HG03280 (cell line): ENCODE measurements around the gene SLC22A1.
"Not testable (repeated sequence)": the region's sequence is repeated elsewhere in the genome, so short reads cannot be mapped to it uniquely, and the experiment has no call there.

ENCODE experiments used
- ATAC-seq: cut with Tn5 transposase; IDR thresholded peaks from one replicate; pipeline ENCODE4 v1.9.1; 2021; ENCODE audit warnings: mild to moderate bottlenecking, moderate library complexity; ENCODE audit not compliant: unreplicated experiment

SLC22A1 gene

DNA sequence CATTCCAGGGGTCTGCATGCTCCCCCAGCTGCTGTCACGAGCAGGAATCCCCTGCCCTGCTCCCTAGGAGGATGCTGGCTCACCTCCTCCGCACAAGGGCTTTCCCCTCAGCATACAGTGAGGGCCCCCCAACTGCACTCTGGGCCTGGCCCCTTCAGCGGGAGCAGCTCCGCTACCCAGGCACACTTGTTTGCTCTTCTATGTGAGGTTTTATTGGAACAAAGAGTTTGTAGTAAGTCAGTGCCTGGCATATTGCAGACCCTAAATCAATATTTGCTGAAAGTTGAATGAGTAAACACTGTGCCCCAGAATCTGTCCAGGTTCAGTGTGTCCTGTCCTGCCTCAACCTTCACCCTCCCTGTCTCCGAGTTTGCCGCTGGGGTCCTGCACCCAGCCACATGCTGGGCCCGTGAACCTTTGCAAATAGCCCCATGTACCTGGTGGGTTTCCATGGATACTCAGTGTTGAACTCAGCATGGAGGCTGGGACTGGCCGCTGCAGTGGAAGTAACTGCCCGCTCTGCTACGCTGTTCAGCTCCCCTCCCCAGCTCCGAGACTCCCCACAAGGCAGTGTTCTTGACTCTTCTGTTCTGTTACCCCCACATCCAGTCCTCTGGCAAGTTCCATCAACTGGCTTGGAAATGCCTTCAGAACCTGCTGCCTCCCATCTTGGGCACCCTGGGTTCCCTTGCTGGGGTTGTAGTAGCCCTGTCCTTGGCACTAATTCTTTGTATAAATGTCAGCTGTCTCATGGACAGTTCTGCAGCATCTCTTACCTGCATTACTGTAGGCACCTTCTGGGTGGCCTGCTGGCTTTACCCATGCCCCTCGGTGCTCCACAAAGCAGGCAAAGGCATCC is 15.7 kb downstream of the SLC22A1 start:
- no peak for ATAC-seq

DNA sequence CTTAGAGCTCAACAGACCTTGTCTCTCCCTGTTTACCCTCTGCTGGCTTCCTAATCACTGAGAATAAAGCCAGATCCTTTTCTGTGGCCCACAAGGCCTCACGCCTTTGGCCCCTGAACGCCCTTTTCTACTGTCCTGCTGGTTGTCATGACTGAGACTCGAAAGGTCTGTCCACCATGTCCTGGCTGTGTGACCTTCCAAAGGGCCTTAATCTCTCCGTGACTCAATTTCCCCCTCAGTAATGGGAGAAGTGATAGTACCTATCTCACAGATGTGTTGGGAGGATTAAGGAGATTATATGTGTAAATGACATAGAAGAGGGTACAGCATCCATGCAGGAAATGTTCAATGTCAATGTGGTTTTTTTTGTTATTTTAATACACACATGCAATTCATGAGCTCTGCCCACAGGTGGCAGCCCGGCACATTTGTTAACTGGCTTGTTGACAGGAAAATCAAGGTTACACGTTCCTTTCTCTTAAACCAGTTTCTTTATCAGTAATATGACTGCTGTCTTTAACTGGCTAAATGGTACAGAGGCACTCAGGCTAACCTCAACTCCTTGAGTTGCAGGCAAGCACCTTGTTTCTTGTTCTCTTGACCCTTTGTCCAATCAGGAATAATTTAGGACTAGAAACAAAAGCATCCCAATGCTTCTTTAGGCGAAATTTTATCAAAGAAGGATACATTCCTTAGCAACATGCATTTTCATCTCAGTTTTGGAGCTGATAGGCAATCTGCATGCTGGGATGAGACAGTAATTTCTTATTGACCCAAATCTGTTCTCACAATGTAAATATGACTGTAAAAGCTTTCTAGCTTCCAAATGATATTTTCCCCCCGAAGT is 16.6 kb downstream of the SLC22A1 start:
- peak; percentile 51 for ATAC-seq

- no peak for ATAC-seq
Measured at GRCh38 chr6:160138839-160139419, 17.3 kb downstream of the SLC22A1 start.

DNA sequence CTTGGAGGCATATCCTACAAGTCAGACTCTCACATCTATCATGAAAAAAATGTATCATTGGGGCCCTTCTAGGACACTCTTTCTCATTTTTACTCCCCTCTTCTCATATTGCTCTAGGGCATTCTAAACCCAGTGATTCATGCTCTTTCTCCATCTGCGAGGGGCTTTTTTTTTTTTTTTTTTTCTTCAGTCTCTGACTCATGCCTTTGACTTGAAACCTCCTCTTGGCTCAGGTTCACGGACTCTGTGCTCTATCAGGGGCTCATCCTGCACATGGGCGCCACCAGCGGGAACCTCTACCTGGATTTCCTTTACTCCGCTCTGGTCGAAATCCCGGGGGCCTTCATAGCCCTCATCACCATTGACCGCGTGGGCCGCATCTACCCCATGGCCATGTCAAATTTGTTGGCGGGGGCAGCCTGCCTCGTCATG is 17.8 kb downstream of the SLC22A1 start:
- ATAC-seq, result no peak

DNA sequence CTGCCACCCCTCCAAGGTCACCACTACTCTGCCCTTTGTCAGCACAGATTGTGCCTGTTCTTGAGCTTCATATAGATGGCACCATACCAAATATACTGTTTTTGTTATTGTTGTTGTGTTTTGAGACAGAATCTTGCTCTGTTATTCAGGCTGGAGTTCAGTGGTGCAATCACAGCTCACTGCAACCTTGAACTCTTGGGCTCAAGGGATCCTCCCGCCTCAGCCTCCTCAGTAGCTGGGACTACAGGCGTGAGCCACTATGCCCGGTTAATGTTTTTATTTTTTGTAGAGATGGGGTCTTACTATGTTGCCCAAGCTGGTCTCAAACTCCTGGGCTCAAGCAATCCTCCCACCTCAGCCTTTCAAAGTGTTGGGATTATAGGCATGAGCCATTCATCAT is 18.9 kb downstream of the SLC22A1 start:
- ATAC-seq, result not testable (repeated sequence)

GRCh38 chr6:160141001-160141726 is 19.5 kb downstream of the SLC22A1 start:
- no peak for ATAC-seq

GRCh38 chr6:160142115-160142715 is 20.6 kb downstream of the SLC22A1 start:
- no peak for ATAC-seq

- ATAC-seq, result no peak
Measured at GRCh38 chr6:160146454-160147145, 25.0 kb downstream of the SLC22A1 start.

DNA sequence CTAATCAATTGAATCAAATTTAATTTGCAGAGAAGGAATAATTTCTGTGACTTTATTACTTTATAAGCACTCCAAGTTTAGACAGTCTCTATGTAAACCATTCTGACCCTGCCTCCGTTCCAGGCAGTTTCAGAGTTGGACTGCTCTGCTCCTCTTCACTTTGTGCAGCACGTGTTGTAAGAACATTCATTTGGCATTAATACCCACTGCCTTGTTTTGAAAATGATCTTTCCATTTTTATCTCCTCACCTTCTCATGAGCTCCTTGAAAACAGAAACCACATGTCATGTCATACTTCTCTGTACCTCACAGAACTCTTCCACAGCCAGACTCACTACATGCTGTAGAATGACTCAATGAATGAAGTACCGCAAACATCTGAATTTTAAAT is 25.5 kb downstream of the SLC22A1 start:
- ATAC-seq, result no peak

DNA sequence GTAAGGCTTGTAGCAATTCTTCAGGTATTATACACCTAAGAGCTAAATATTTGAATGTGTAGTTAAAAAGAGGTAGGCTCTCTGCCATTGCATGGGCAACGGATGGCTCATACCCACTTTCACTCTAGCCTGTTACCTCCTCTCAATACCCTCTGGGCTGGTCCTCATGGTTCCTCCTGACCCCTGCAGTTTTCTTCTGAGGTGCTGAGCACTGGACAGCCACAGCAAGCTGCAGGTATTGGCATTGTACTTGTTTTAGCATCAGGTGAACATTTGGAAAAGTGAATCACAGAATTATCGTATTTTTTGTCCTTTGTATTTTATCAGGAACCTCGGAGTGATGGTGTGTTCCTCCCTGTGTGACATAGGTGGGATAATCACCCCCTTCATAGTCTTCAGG is 32.9 kb downstream of the SLC22A1 start:
- no peak for ATAC-seq

- no peak for ATAC-seq
Measured at GRCh38 chr6:160156842-160157241, 35.2 kb downstream of the SLC22A1 start.

DNA sequence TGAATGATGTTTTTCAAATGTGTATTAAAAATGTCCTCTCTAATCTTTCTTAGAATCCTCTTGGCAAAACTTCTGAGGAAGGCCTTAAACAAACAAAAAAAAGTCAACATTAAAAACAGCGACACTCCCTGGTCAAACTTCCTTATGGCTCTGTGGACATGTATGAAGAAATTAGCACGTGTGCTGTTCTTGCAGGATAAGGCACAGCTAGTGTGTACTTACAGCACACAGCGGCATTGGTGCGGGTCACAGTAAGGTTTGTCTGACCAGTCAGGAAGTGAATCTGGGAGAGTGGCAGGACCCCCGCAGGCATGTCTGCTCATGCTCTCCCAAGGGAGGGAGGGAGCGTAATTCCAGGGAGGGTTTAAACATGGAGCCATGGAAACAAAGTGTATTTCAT is 38.8 kb downstream of the SLC22A1 start:
- ATAC-seq, result no peak

DNA sequence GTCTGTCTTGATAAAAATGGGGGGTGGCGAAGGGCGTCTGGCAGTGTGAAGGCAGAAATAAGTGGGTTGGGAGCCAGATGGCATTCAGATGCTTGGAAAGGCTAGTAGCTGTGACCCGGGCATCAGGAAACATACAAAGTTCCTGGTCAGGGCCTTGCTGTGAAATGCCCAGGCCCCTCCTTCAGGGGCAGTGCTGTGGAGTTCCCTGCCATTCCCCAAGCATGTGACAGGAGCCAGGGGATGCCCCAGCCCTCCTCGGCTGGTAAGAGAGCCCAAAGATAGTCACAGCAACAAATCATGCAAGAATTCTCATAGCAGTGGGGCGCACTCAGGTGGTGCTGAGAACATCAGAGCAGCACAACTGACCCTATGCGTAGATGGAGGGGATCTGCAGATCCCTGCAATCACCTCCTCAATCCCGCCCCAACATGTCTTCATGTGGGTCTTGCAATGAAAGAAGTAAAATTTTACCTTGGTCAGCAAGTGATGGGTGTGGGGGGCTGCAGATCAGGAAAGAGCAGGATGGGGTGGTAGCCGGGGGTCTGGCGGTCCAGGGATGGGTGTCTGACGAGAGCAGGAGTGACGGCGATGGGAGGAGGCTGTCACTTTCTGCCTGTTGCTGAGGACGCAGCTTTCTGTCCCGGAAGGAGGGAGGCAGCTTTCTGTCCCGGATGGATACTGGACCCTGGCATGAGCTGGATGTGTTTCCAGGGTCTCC is 39.5 kb downstream of the SLC22A1 start:
- ATAC-seq, result no peak

DNA sequence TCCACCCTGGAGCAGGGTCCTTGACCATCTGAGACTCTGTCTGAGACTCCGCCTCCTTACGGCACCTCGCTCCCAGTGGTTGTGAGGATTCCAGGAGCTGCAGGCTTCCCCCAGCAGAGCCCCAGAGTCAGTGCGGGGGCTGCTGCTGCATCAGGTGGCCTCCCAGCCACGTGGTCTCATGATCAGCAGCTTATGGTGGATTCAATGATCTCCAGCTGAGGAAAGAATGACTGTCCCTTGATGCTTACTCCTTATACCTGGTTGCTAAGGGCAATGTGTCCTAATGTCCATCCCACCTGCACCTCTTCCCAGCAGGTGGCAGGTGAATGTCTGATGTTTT is 40.0 kb downstream of the SLC22A1 start:
- ATAC-seq, result no peak

DNA sequence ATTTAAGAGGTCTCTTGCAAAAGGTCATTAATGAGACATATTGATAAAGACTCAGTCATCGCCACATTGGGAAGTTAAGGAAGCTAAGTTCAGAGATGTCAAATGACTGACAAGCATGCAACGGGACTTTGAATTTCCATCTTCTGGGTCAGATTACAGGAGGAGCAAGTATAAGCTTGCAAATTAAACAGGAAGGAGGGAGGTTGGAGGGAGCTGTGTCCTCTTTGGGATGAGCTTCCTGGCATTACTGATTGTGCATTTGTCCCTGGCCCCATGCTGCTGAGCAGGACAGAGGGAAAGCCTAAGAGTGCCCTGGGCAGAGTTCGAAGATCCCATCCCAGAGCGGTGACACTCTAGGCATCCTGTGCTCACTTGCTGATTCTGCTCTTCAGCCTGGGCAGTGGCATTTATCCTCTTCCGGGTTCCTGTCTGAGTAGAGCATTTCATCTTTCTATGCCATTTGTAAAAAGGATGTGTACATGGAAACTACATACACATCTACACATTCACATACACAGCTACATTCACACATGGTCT is 40.5 kb downstream of the SLC22A1 start:
- ATAC-seq, result no peak

DNA sequence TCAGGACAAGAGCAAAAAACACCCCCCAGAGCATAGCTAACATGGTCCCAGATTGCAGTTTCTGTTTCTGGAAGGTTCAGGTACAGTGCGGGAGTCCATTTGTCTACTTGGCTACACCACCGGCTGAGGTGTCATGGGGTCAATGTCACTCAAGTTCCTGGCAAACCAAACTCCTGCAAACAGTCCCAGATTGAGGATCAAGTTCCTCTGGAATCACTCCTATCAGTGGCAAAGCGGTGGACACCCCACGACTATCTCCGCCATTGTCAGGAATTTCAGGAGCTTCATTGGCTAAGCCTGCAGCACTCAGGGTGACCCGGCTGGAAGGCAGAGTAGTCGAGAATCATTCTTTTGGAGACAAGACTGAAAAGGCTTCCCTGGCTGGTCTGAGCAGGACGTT is 41.8 kb downstream of the SLC22A1 start:
- ATAC-seq, result no peak

GRCh38 chr6:160163912-160164311 is 42.3 kb downstream of the SLC22A1 start:
- no peak for ATAC-seq

DNA sequence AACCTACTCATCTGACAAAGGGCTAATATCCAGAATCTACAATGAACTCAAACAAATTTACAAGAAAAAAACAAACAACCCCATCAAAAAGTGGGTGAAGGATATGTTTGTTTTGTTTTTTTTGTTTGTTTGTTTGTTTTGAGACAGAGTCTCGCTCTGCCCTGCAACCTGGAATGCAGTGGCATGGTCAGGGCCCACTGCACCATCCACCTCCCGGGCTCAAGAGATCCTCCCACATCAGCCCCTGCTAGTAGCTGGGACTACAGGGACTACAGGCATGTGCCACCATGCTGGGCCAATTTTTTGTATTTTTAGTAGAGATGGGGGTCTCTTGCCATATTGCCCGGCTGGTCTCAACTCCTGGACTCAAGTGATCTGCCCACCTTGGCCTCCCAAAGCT is 44.3 kb downstream of the SLC22A1 start:
- ATAC-seq, result not testable (repeated sequence)
